GM10266 (cell line): Measurements from ENCODE around the gene RNU2-1.
"Not testable (repeated sequence)": the region's sequence is repeated elsewhere in the genome, so short reads cannot be mapped to it uniquely, and the experiment has no call there.

Experiments used
- DNase-seq: peaks from one replicate; pipeline ENCODE4 v3.0.0; 2012; ENCODE audit errors: extremely low spot score
- TF ChIP-seq, protein P1 (sequence below): IDR thresholded peaks from 2 replicates; pipeline ENCODE4 v1.5.1; 2012; ENCODE audit warnings: mild to moderate bottlenecking, low read depth; ENCODE audit not compliant: control insufficient read depth, insufficient read depth; ENCODE audit errors: missing control alignments

RNU2-1 gene

GRCh38 chr17:43233877-43234276 is at the start of gene RNU2-1:
RNU2-1 (minus strand) TSS chr17:43233977.
- not testable (repeated sequence) for DNase-seq

DNA sequence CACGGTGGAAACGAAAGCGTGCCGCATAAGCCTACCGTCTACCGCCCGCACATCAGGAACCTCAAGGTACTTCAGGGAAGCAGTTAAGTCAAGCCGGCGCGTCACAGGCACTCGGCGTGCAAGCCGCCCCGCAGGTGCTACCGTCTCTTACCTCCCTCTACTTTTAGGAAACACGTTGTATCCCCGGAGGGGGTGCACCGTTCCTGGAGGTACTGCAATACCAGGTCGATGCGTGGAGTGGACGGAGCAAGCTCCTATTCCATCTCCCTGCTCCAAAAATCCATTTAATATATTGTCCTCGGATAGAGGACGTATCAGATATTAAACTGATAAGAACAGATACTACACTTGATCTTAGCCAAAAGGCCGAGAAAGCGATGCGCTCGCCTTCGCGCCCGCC is 39.1 kb upstream of the RNU2-1 start:
- DNase-seq, result not testable (repeated sequence)

- DNase-seq, result not testable (repeated sequence)
Measured at GRCh38 chr17:43272483-43272882, 38.7 kb upstream of the RNU2-1 start.

GRCh38 chr17:43270552-43271504 is 37.1 kb upstream of the RNU2-1 start:
- not testable (repeated sequence) for DNase-seq

DNA sequence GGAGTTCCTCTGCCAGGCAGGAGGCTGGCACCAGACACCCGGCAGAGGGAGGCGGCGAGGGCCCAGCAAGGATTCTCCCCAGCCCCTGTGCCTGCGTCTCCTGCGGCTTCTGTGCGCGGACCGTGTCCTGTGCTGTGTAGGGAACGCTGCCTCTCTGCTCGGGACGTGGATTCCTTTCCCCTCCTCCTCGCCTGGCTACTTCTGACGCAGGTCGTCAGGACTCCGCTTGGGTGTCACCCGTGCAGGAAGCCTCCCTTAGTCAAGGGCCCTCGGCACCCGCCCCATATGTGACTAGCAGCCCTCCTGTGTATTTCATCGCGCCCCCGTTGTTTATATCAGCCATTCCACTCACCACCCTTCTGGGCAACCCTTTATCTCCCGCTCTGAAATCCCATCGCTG is 12.7 kb upstream of the RNU2-1 start:
- DNase-seq, result not testable (repeated sequence)

DNA sequence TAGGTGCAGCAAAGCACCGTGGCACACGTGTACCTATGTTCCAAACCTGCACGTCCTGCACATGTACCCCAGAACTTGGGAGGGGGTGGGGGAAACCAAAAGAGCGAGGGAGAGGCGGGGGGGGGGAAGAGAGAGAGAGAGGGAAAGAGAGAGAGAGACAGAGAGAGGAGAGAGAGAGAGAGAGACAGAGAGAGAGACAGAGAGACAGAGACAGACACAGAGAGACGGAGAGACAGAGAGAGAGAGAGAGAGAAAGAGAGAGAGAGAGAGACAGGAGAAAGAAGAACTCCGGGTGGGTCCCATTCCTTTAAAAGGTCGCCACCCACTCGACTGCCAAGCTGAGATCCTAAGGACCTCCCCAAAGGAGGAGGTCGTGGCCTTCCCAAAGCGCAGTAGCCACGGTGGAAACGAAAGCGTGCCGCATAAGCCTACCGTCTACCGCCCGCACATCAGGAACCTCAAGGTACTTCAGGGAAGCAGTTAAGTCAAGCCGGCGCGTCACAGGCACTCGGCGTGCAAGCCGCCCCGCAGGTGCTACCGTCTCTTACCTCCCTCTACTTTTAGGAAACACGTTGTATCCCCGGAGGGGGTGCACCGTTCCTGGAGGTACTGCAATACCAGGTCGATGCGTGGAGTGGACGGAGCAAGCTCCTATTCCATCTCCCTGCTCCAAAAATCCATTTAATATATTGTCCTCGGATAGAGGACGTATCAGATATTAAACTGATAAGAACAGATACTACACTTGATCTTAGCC is 7.0 kb upstream of the RNU2-1 start:
- DNase-seq, result not testable (repeated sequence)

- not testable (repeated sequence) for DNase-seq
Measured at GRCh38 chr17:43239597-43239996, 5.8 kb upstream of the RNU2-1 start.

GRCh38 chr17:43233263-43233662 is 514 bp downstream of the RNU2-1 start:
- not testable (repeated sequence) for DNase-seq

DNA sequence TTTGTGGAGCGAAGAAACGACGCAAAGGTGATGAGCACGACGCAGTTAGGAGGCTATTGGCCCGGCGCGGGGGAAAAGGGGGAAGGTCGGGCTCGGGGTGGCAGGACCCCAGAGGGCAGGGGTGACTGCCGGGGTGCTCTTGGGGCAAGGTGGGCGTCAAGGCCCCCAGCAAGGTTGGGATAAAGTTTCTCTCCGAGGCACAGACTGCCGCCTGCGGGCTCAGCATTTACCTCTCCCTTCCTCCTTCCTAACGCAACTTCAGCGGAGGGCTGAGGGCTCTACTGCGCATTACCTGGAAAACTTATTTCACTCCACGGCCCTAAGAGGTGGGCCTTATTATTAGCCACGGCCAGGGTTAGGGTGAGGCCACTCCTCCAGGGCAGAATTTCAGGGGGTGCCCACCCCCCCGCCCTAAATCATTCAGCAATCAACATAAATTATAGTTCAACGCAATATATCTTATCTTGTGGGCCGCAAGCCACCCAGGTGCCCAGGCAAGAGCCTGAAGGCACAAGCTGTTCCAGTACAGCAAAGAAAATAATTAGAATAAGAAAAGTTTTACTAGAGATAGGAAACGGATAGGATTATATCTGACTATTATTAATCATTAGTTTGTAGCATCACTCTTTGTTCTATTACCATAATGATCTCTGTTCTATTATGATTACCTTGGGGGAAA is 1.6 kb downstream of the RNU2-1 start:
- not testable (repeated sequence) for DNase-seq

- not testable (repeated sequence) for DNase-seq
Measured at GRCh38 chr17:43231205-43232020, 2.4 kb downstream of the RNU2-1 start.

- not testable (repeated sequence) for DNase-seq
Measured at GRCh38 chr17:43228020-43228782, 5.6 kb downstream of the RNU2-1 start, which contains the start of gene CCDC200. CCDC200 (minus strand) TSS chr17:43228623; CDS start chr17:43228554, 69 bp downstream.

DNA sequence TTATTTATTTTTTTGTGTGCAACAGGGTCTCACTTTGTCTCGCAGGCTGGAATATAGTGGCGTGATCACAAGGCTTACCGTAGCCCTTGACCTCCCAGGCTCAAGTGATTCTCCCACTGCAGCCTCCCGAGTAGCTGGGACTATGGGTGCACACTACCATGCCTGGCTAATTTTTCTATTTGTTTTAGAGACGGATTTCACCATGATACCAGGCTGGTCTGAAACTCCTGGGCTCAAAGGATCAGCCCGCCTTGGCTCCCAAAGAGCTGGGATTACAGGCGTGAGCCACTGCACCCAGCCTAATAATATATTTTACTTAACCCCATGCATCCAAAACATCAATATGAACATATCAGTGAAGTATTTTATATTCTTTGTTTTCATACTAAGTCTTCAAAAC is 7.4 kb downstream of the RNU2-1 start:
- TF ChIP-seq, protein P1, sequence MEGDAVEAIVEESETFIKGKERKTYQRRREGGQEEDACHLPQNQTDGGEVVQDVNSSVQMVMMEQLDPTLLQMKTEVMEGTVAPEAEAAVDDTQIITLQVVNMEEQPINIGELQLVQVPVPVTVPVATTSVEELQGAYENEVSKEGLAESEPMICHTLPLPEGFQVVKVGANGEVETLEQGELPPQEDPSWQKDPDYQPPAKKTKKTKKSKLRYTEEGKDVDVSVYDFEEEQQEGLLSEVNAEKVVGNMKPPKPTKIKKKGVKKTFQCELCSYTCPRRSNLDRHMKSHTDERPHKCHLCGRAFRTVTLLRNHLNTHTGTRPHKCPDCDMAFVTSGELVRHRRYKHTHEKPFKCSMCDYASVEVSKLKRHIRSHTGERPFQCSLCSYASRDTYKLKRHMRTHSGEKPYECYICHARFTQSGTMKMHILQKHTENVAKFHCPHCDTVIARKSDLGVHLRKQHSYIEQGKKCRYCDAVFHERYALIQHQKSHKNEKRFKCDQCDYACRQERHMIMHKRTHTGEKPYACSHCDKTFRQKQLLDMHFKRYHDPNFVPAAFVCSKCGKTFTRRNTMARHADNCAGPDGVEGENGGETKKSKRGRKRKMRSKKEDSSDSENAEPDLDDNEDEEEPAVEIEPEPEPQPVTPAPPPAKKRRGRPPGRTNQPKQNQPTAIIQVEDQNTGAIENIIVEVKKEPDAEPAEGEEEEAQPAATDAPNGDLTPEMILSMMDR, result no peak
- no peak for DNase-seq
